Measurements from ENCODE around the gene ACTRT2.

ACTRT2 gene

DNA sequence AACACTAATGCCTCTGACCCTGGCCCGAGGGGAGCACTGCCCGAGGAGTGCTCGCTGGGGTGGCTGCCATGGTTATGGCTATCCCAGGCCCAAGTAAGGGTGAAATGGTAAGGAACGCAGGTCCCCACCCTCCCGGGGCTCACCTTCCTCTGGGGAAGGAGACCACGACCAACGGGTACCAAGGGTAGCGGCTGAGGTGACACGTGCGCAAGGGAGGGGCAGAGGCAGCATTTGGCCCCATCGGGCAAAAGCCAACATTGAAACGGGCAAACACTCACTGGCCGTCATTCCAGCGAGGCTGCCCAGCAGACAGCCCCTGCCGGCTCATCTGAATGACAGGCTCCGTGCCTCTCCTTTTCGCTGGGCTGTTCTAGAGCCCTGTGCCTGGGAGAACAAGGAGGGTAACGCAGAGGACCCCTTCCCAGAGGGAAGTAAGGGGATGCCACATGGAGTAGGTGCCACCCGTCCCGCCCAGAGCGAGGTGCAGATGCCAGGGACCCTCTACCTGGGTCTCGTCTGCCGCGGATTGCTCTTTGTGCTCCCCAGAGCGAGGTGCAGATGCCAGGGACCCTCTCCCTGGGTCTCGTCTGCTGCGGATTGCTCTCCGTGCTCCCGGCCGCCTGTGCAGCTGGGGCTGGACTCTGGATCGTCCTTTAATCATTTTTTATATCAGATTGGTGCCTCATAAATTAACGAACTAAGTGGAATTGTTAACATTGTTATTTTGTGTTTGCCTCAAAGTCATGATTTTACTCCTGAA is 16.2 kb downstream of the ACTRT2 start:
- peaks cover 6% of the 10 kb centered on the region for H3K4me1 Mint-ChIP-seq (ENCODE audit: low read depth)
- H3K9me3 Mint-ChIP-seq, result no peaks in the 10 kb centered on the region
- no peak overlapping the region for H3K4me3 Mint-ChIP-seq
- no peak overlapping the region for H3K27ac Mint-ChIP-seq
- no peaks in the 10 kb centered on the region for H3K27me3 Mint-ChIP-seq
- H3K36me3 Mint-ChIP-seq (ENCODE audit: low read depth), result no peaks in the 10 kb centered on the region

DNA sequence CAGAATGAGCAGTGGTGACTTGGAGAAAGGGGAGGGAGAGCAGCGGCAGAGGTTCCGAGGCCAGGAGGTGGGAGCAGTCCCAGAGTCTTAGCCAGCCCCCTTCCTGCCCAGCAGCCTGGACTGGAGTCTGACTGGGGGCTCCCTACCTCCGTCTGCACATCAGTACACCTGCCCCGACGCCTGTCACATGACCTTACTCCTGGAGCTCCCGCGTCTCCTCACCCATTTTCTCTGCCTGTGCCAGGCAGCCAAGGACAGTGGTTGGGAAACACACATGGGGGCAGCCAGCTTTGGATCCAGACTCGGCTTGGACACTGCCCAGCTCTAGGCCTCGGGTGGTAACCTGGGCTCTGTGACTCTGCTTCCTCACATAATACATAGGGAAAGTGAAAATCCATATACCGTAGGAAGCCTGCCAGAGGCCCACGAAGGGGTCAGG is 16.9 kb downstream of the ACTRT2 start:
- Mint-ChIP-seq H3K36me3 (ENCODE audit: low read depth) (no peaks in the 10 kb centered on the region), H3K27me3 (no peaks in the 10 kb centered on the region), H3K27ac (no peak overlapping the region), H3K4me1 (ENCODE audit: low read depth) (peaks cover 6% of the 10 kb centered on the region), H3K4me3 (no peak overlapping the region), H3K9me3 (no peaks in the 10 kb centered on the region)

DNA sequence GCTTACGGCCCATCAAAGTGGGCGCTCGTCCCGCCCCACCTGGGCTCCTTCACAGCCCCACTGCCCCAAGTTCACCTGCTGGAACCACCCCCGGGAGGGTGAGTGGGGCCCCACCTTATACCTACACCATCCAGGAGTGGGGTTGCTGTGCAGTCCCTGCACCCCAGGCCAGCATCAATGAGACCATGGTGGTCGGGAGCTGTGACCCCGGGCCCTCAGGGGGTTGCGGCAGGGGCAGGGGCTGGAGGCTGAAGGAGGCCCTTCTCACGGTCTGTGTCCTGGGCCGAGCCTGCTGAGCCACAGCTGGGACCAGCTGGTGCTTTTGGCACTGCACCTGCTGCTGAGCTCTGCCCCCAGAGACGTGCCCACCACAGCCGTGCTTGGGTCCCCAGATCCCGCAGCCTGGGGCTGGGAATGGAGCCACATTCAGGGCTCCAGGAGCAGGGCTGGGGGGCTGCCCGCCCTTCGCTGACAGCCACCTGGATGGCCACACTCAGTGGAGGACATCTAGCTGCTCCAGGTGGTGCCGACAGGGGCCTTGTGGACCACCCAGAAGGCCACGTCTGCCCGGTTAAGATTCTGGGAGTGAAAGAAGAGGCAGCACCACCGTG is 17.4 kb downstream of the ACTRT2 start:
- peaks cover 1% of the 10 kb centered on the region for H3K4me1 Mint-ChIP-seq (ENCODE audit: low read depth)
- H3K9me3 Mint-ChIP-seq, result no peaks in the 10 kb centered on the region
- H3K27ac Mint-ChIP-seq, result no peak overlapping the region
- H3K36me3 Mint-ChIP-seq (ENCODE audit: low read depth), result no peaks in the 10 kb centered on the region
- H3K27me3 Mint-ChIP-seq, result no peaks in the 10 kb centered on the region
- H3K4me3 Mint-ChIP-seq, result no peak overlapping the region

DNA sequence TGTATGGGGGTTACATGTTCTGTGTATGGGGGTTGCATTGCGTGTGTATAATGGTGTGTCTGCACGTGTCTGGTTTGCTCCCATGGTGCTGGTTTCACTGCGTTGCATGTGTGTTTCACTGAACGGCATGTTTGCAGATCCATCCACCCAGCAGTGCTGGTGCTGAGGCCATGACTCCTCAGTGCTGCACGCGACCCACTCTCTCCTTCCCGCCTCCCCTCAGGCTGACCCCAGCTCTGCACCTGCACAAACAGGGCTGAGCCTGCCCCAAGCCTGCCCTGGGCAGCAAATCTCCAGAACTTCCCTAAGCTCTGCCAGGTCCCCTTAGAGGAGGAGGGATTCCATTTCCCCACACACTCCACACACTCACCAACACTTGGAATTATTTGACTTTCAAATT is 18.7 kb downstream of the ACTRT2 start:
- no peak overlapping the region for H3K4me3 Mint-ChIP-seq
- no peaks in the 10 kb centered on the region for H3K27me3 Mint-ChIP-seq
- H3K27ac Mint-ChIP-seq, result no peak overlapping the region
- H3K4me1 Mint-ChIP-seq (ENCODE audit: low read depth), result no peaks in the 10 kb centered on the region
- H3K36me3 Mint-ChIP-seq (ENCODE audit: low read depth), result no peaks in the 10 kb centered on the region
- H3K9me3 Mint-ChIP-seq, result no peaks in the 10 kb centered on the region

DNA sequence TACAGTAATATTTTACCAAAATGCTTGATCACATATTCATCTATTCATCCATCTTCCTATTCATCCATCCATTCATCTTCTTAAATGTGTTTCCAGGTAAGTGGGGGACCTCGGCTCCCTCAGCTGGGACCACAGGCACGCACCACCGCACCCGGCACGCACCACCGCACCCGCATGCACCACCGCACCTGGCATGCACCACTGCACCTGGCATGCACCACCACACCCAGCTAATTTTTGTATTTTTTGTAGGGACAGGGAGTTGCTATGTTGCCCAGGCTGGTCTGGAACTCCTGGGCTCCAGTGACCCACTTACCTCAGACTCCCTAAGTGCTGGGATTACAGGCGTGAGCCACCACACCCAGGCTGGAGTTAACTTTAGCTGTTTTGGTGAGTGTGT is 21.2 kb downstream of the ACTRT2 start:
- Mint-ChIP-seq H3K4me1 (ENCODE audit: low read depth) (no peaks in the 10 kb centered on the region), H3K36me3 (ENCODE audit: low read depth) (no peaks in the 10 kb centered on the region), H3K27me3 (peaks cover 7% of the 10 kb centered on the region), H3K9me3 (no peaks in the 10 kb centered on the region), H3K4me3 (no peak overlapping the region), H3K27ac (no peak overlapping the region)

DNA sequence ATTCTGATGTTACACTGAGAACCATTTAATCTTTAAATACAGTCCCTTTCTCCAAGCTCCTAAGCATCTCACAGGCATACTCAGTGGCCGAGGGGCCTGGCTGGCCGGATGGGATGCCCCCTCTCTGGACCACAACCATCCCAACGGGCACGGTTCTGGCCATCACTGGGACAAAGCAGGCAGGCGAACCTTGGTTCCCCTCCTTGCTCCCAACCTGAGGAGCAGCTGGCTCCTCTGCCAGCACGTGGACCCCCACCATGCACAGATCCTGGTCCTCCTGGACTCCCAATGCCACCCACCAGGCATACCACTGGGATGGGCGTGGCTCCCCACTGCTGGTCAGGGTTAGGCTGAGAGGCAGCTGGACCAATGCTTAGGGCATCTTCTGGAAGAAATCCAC is 27.9 kb downstream of the ACTRT2 start:
- Mint-ChIP-seq H3K9me3 (peaks cover 6% of the 10 kb centered on the region), H3K4me1 (ENCODE audit: low read depth) (no peaks in the 10 kb centered on the region), H3K36me3 (ENCODE audit: low read depth) (peaks cover 5% of the 10 kb centered on the region), H3K27ac (no peak overlapping the region), H3K27me3 (peaks cover 24% of the 10 kb centered on the region), H3K4me3 (no peak overlapping the region)

DNA sequence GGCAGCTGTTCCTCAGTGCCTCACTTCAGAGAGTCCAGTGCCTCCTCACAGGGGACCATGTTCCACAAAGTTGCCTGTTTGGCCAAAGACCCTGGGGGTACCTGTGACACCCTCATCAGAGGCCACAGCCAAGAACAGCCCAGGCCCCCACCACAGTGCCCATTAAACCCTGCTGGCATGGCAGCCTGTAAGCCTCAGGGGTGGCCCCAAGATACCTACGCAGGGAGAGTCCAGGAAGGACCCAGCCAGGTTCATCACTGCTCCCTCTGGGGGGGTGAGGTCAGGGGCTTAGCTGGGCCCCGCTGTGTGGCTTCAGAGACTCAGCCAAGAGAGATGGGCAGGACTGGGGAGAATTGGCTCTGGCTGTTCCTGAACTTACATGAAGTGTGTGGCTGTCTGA is 28.6 kb downstream of the ACTRT2 start:
- Mint-ChIP-seq H3K27me3 (peaks cover 24% of the 10 kb centered on the region), H3K27ac (no peak overlapping the region), H3K36me3 (ENCODE audit: low read depth) (peaks cover 5% of the 10 kb centered on the region), H3K4me1 (ENCODE audit: low read depth) (no peaks in the 10 kb centered on the region), H3K4me3 (no peak overlapping the region), H3K9me3 (peaks cover 6% of the 10 kb centered on the region)

DNA sequence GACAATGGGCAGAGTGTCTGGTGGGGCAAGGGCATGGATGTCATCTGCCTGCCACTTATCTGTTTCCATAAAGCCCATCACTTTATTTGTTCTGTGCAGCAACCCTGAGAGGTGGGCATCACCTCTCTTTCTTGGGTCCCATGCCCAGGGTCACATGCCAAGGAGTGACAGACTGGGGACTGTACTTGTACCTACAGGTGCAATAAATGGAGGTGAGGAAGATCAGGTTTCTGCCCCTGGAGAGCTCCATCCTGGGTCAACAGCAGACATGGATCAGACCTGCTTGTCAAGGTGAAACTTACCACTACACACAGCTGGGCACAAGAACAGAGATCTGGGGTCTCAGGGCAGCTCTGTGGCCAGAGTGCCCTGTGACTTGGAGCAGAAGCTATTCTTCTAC is 29.3 kb downstream of the ACTRT2 start:
- Mint-ChIP-seq H3K4me1 (ENCODE audit: low read depth) (no peaks in the 10 kb centered on the region), H3K36me3 (ENCODE audit: low read depth) (peaks cover 5% of the 10 kb centered on the region), H3K27me3 (peaks cover 24% of the 10 kb centered on the region), H3K4me3 (no peak overlapping the region), H3K9me3 (peaks cover 6% of the 10 kb centered on the region), H3K27ac (no peak overlapping the region)

DNA sequence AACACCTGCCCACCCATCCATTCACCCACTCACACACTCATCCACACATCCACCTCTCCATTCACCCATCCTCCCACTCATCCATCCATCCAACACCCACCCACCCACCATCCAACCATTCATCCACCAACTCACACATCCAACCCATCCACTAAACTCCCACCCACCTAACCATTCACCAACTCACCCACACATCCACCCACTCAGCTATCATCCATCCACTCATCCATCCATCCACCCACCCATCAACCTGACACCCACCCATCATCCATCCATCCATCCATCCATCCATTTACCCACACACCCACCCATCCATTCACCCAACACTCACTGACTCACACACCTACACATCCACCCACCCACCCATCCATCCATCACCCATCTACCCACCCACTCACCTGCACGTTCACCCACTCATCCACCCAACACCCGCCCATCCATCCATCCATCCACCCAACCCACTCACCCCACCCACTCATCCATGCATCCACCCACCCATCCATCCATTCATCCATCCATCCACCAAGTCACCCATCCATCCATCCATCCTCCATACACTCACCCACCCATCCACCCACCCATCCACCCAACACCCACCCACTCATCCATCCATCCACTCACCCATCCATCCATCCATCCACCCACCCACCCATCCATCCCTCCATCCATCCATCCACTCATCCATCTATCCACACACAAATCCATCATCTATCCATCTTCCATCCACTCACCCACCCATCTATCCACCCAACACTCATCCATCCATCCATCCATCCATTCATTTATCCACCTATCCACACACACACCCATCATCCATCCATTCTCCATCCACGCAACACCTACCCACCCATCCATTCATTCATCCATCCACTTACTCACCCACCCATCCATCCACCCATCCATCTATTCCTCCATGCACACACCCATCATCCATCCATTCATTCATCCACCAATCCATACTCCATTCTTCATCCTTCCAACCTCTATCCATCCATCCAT is 30.3 kb downstream of the ACTRT2 start:
- no peak overlapping the region for H3K4me3 Mint-ChIP-seq
- H3K36me3 Mint-ChIP-seq (ENCODE audit: low read depth), result peaks cover 5% of the 10 kb centered on the region
- peaks cover 17% of the 10 kb centered on the region for H3K27me3 Mint-ChIP-seq
- H3K4me1 Mint-ChIP-seq (ENCODE audit: low read depth), result no peaks in the 10 kb centered on the region
- H3K27ac Mint-ChIP-seq, result no peak overlapping the region
- H3K9me3 Mint-ChIP-seq, result peaks cover 6% of the 10 kb centered on the region

DNA sequence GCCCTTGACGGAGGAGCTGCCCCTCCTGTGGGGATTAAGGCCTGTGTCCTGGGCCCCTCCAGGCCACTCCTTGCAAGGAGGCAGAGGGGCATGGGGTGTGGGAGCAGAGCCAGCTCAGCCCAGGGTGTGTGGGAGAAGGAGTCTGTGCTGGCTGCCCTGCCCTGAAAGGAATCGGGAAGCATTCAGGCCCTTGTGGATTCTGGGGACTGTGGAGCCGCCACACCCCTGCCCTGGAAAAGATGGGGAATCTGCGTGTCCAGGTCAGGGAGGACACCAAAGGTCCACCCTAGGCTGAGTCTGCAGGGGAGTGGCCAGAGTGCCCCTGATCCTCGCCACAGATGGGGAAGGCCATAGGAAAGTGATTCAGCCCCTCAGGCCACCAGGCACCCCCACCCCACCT is 31.2 kb downstream of the ACTRT2 start:
- peaks cover 6% of the 10 kb centered on the region for H3K9me3 Mint-ChIP-seq
- H3K27ac Mint-ChIP-seq, result no peak overlapping the region
- H3K36me3 Mint-ChIP-seq (ENCODE audit: low read depth), result peaks cover 5% of the 10 kb centered on the region
- H3K27me3 Mint-ChIP-seq, result peaks cover 21% of the 10 kb centered on the region
- no peaks in the 10 kb centered on the region for H3K4me1 Mint-ChIP-seq (ENCODE audit: low read depth)
- H3K4me3 Mint-ChIP-seq, result no peak overlapping the region

DNA sequence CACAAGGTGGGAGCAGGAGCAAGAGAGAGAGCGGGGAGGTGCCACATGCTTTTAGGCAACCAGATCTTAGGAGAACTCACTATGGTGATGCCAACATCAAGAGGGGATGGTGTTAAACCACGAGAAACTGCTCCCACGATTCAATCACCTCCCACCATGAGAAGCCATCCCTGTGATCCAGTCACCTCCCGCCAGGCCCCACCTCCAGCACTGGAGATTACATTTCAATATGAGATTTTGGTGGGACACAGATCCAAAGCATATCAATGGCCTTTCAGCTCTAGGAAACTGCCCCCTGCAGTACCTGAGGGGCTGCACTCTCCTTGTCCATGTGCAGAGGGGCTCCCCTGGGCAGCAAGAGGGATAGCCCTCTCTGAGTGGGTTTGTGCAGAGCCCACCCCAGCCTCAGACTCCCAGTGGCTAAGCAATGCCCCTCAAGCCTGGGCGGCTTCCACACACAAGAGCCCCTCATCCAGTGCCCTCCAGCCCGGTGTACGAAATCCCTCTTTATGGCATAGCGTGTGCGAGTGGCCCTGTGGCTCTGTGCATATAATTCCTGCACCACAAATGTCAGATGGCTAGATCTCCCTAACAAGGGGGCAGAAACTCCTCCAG is 32.2 kb downstream of the ACTRT2 start:
- no peak overlapping the region for H3K27ac Mint-ChIP-seq

DNA sequence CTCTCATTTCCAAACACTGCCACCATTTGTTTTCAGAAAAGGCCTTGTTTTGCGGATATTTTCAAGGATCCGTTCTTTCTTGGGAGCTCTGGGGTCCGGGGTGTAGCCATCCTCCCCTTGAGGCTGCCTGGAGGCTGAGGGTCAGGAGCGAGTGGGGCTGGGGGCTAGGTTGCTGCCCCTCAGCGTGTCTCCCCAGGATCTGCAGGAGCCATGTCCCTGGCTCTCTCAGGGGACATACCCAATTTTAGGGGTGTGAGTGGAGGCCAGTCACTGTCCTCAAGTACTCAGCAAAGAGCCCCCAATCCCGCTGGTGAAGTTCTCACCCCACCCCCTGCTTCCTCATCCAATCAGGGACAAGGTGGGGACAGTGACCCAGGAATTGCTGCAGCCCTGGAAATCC is 32.7 kb downstream of the ACTRT2 start:
- H3K4me1 Mint-ChIP-seq (ENCODE audit: low read depth), result no peaks in the 10 kb centered on the region
- peaks cover 6% of the 10 kb centered on the region for H3K9me3 Mint-ChIP-seq
- no peak overlapping the region for H3K27ac Mint-ChIP-seq
- peaks cover 14% of the 10 kb centered on the region for H3K27me3 Mint-ChIP-seq
- H3K36me3 Mint-ChIP-seq (ENCODE audit: low read depth), result peaks cover 5% of the 10 kb centered on the region
- H3K4me3 Mint-ChIP-seq, result no peak overlapping the region

More for the DNA sequence above, 32.2 kb downstream of the ACTRT2 start:
- Mint-ChIP-seq H3K9me3 (peaks cover 6% of the 10 kb centered on the region), H3K4me1 (ENCODE audit: low read depth) (no peaks in the 10 kb centered on the region), H3K4me3 (no peak overlapping the region), H3K27me3 (peaks cover 17% of the 10 kb centered on the region), H3K36me3 (ENCODE audit: low read depth) (peaks cover 5% of the 10 kb centered on the region)

DNA sequence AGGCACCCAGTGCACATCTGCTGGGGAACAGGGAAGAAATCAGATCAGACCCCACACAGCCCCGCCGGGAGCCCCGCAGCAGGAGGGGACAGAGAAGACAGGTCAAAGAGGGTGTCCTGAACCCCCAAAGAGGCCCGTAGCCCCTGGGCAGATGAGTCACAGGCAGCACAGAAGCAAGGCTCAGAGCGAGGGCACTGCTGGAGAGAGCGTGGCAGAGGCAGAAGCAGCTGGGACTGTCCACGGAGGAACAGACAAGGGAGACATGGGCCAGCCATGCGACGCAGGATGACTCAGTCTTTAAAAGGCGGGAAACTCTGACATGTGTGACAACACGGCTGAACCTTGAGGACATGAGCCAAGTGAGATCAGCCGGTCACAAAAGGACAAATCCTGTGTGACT is 33.2 kb downstream of the ACTRT2 start:
- H3K4me3 Mint-ChIP-seq, result no peak overlapping the region

DNA sequence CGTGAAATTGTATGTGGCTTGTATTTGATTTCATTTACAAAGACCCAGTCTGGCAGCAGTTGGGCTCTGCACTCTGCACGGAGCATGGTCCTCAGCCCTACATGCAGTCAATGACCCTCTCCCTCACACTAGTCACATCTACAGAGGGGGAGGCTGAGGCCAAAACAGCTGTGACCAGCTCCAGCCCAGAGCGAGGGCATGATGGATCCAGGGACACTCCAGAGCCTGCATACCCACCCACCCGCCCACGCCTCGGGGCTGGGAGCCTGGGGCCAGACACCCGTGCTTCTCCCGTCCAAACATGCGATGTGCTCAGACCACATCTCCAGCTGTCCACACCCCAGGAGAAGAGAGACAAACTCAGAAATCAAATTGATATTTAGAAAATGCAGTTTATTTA is 33.8 kb downstream of the ACTRT2 start:
- H3K4me3 Mint-ChIP-seq, result no peak overlapping the region
- H3K9me3 Mint-ChIP-seq, result peaks cover 6% of the 10 kb centered on the region
- no peaks in the 10 kb centered on the region for H3K4me1 Mint-ChIP-seq (ENCODE audit: low read depth)
- H3K27ac Mint-ChIP-seq, result no peak overlapping the region
- H3K27me3 Mint-ChIP-seq, result peaks cover 14% of the 10 kb centered on the region
- H3K36me3 Mint-ChIP-seq (ENCODE audit: low read depth), result peaks cover 5% of the 10 kb centered on the region

More for the DNA sequence above, 33.2 kb downstream of the ACTRT2 start:
- peaks cover 6% of the 10 kb centered on the region for H3K9me3 Mint-ChIP-seq
- H3K27me3 Mint-ChIP-seq, result peaks cover 14% of the 10 kb centered on the region
- H3K36me3 Mint-ChIP-seq (ENCODE audit: low read depth), result peaks cover 5% of the 10 kb centered on the region
- no peaks in the 10 kb centered on the region for H3K4me1 Mint-ChIP-seq (ENCODE audit: low read depth)
- H3K27ac Mint-ChIP-seq, result no peak overlapping the region

Data from stimulated activated naive CD8-positive, alpha-beta T cell treated with anti-CD3 and anti-CD28 coated beads, Interleukin-15, Interleukin-2, amounts not matched to agents 100 ng/mL and 50 ng/mL, for 24 hours (primary cell).